IMR-90 (cell line): ENCODE results near the gene FAM3D.

Experiments used
- BHLHE40 ChIP-seq: fragments of 150-350 bp; IDR thresholded peaks from 2 replicates; pipeline ENCODE4 v1.6.1; 2016; ENCODE audit warnings: mild to moderate bottlenecking, low read depth, low read length
- CEBPB ChIP-seq: IDR thresholded peaks from 2 replicates; pipeline ENCODE4 v1.6.1; 2012; ENCODE audit warnings: low read depth, low read length, improper control_type of control experiment
- FOS ChIP-seq: fragments of 150-350 bp; IDR thresholded peaks from 2 replicates; pipeline ENCODE4 v1.6.1; 2016; ENCODE audit warnings: low read depth, low read length
- MAFK ChIP-seq: IDR thresholded peaks from 2 replicates; pipeline ENCODE4 v1.6.1; 2012; ENCODE audit warnings: low read depth, low read length, improper control_type of control experiment
- MAZ ChIP-seq: IDR thresholded peaks from 2 replicates; pipeline ENCODE4 v1.6.1; 2012; ENCODE audit warnings: low read depth, mild to moderate bottlenecking, low read length, improper control_type of control experiment, moderate library complexity, borderline replicate concordance
- MXI1 ChIP-seq: IDR thresholded peaks from 2 replicates; pipeline ENCODE4 v1.6.1; 2012; ENCODE audit warnings: low read depth, mild to moderate bottlenecking, low read length, moderate library complexity, borderline replicate concordance
- NFE2L2 ChIP-seq: fragments of 150-350 bp; IDR thresholded peaks from 2 replicates; pipeline ENCODE4 v1.6.1; 2016; ENCODE audit warnings: low read depth, mild to moderate bottlenecking, low read length
- POLR2A ChIP-seq: IDR thresholded peaks from 2 replicates; pipeline ENCODE4 v1.6.1; 2012; ENCODE audit warnings: mild to moderate bottlenecking, low read depth, low read length
- RAD21 ChIP-seq: IDR thresholded peaks from 2 replicates; pipeline ENCODE4 v1.6.1; 2012; ENCODE audit warnings: low read length, improper control_type of control experiment
- RCOR1 ChIP-seq: IDR thresholded peaks from 2 replicates; pipeline ENCODE4 v1.6.1; 2012; ENCODE audit warnings: mild to moderate bottlenecking, low read length, improper control_type of control experiment; ENCODE audit not compliant: insufficient replicate concordance
- TF ChIP-seq, protein P1 (sequence below): conservative IDR thresholded peaks from 2 replicates; pipeline ENCODE4 v1.5.1; 2012; ENCODE audit warnings: mild to moderate bottlenecking, low read depth, low read length, improper control_type of control experiment
- TF ChIP-seq, protein P2 (sequence below): fragments of 150-350 bp; IDR thresholded peaks from 2 replicates; pipeline ENCODE4 v1.6.1; 2016; ENCODE audit warnings: low read depth, mild to moderate bottlenecking, low read length, moderate library complexity, borderline replicate concordance

DNA sequence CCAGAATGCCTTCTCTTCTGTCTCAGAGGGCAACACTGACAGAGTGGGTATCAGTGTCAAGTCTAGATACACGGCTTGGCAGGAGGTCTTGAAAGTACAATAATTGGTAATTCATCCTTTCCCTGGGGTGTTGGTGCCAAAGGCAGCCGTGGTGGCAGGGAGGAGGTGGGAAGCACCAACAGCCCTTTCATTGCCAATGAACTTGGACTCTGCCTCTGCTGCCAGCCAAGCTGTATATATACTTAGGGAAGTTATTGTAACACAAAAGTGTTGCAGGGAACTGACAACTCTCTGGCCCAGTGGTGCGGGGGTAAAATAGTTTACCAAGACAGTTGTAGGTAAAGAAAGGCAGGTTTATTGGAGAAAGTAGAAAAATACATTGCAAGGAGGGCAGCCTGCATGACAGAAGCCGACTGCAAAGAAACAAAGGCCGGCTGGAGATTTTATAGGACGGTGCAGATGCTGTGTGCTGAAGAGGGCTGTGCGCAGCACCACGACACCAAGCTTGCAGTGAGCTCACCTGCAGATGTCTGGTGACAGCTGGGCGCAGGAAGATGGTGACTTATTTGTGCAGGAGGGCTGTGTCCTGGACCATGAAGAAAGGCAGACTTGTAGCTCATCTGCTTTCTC lies 4.0 kb upstream of the FAM3D start:
- TF ChIP-seq MAZ (no peak), POLR2A (no peak), CEBPB (no peak), RCOR1 (no peak), NFE2L2 (no peak), MXI1 (no peak), RAD21 (no peak), MAFK (no peak), BHLHE40 (no peak), FOS (no peak)
- TF ChIP-seq, protein P1, sequence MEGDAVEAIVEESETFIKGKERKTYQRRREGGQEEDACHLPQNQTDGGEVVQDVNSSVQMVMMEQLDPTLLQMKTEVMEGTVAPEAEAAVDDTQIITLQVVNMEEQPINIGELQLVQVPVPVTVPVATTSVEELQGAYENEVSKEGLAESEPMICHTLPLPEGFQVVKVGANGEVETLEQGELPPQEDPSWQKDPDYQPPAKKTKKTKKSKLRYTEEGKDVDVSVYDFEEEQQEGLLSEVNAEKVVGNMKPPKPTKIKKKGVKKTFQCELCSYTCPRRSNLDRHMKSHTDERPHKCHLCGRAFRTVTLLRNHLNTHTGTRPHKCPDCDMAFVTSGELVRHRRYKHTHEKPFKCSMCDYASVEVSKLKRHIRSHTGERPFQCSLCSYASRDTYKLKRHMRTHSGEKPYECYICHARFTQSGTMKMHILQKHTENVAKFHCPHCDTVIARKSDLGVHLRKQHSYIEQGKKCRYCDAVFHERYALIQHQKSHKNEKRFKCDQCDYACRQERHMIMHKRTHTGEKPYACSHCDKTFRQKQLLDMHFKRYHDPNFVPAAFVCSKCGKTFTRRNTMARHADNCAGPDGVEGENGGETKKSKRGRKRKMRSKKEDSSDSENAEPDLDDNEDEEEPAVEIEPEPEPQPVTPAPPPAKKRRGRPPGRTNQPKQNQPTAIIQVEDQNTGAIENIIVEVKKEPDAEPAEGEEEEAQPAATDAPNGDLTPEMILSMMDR = no peak
- TF ChIP-seq, protein P2, sequence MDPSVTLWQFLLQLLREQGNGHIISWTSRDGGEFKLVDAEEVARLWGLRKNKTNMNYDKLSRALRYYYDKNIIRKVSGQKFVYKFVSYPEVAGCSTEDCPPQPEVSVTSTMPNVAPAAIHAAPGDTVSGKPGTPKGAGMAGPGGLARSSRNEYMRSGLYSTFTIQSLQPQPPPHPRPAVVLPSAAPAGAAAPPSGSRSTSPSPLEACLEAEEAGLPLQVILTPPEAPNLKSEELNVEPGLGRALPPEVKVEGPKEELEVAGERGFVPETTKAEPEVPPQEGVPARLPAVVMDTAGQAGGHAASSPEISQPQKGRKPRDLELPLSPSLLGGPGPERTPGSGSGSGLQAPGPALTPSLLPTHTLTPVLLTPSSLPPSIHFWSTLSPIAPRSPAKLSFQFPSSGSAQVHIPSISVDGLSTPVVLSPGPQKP = no peak
